Spleen (tissue), 11 donors: ENCODE measurements around the gene OAS1. TPM values are rescaled to one million over a fixed set of nuclear protein-coding genes. Genes with fewer than 3 reads are reported as not detected.

ENCODE experiments used
- DNase-seq: peaks from one replicate; pipeline ENCODE4 v3.0.0-alpha.2; 2020
- H3K27ac ChIP-seq, 8 donors: fragments of 200-600 bp; sonication (generic) in 7 of 8; 1 replicate in 4 of 8; 2 replicates in 4 of 8; pipeline versions ENCODE4 v1.5.0 to v1.8.0; 2016 to 2021; ENCODE audit warnings: inconsistent platforms in 4 of 8, mild to moderate bottlenecking in 4 of 8, moderate library complexity in 1 of 8
- H3K27me3 ChIP-seq, 7 donors: fragments of 200-600 bp; sonication (generic) in 6 of 7; replicated peaks in 1 of 7; 1 replicate in 4 of 7; 2 replicates in 3 of 7; pipeline versions ENCODE4 v1.5.0 to v1.8.0; 2016 to 2021; ENCODE audit warnings: inconsistent platforms in 3 of 7, mild to moderate bottlenecking in 1 of 7
- H3K36me3 ChIP-seq, 6 donors: fragments of 200-600 bp; sonication (generic) in 5 of 6; 1 replicate in 4 of 6; 2 replicates in 2 of 6; pipeline versions ENCODE4 v1.5.0 to v1.8.0; 2016 to 2021; ENCODE audit warnings: inconsistent platforms in 2 of 6
- H3K4me1 ChIP-seq, 6 donors: fragments of 200-600 bp; sonication (generic) in 5 of 6; 1 replicate in 3 of 6; 2 replicates in 3 of 6; pipeline versions ENCODE4 v1.5.0 to v1.8.0; 2016 to 2021; ENCODE audit warnings: inconsistent platforms in 3 of 6
- H3K4me3 ChIP-seq, 8 donors: fragments of 200-600 bp; sonication (generic) in 7 of 8; 1 replicate in 4 of 8; 2 replicates in 4 of 8; pipeline versions ENCODE4 v1.5.0 to v1.8.0; 2016 to 2021; ENCODE audit warnings: inconsistent platforms in 4 of 8, mild to moderate bottlenecking in 4 of 8, moderate library complexity in 2 of 8
- H3K9me3 ChIP-seq, 8 donors: fragments of 200-600 bp; sonication (generic) in 7 of 8; 1 replicate in 4 of 8; 2 replicates in 4 of 8; pipeline versions ENCODE4 v1.5.0 to v1.8.0; 2016 to 2021; ENCODE audit warnings: inconsistent platforms in 4 of 8
- POLR2A ChIP-seq, 3 donors: fragments of 450-650 bp; IDR thresholded peaks; one replicate each; pipeline ENCODE4 v1.5.1; 2017; ENCODE audit warnings: antibody characterized with exemption in 3 of 3, mild to moderate bottlenecking in 1 of 3
- POLR2AphosphoS5 ChIP-seq, 3 donors: sonication (generic); formaldehyde crosslinking; IDR thresholded peaks; one replicate each; pipeline ENCODE4 v1.5.1; 2017; ENCODE audit warnings: antibody characterized with exemption in 3 of 3
- WGBS, 5 donors: extraction: QIAGEN DNeasy Blood & Tissue Kit in 3 of 5; methylation state at CpG; one replicate each; pipeline versions ENCODE4 v1.1.5 to v1.1.7; 2013 to 2018; 5-methylcytosine and 5-hydroxymethylcytosine counted together
- intact Hi-C: fragments of 100-400 bp; cut with DNase I; formaldehyde crosslinking; loops from one replicate; pipeline ENCODE4 v1.15.0; 2023; ENCODE audit warnings: low total_unique reads
- polyA plus RNA-seq, 3 donors: library from polyadenylated mRNA; stranded (reverse); fragments of 200-250 nt; gene quantifications; one replicate each; pipeline ENCODE4 v1.2.1, GENCODE V29; 2013
- total RNA-seq, 7 donors: library from RNA; depleted of rRNA in 3 of 7; stranded (reverse); fragments of >200 nt in 3 of 7; fragmentation: NEBNext Ultra II Directional in 4 of 7; extraction: Animal tissue kit (Norgen Biotek cat#: 25700) in 4 of 7; gene quantifications; one replicate each; pipeline versions ENCODE4 v1.1.0 to v1.2.1, GENCODE V29; 2016 to 2021
- TF ChIP-seq, protein P1 (sequence below), 11 experiments: fragments of 200-600 bp in 7 of 11; fragments of 450-650 bp in 4 of 11; sonication (generic) in 4 of 11; IDR thresholded peaks in 8 of 11; conservative IDR thresholded peaks in 3 of 11; 1 replicate in 7 of 11; 2 replicates in 4 of 11; pipeline versions ENCODE4 v1.4.0 to v1.8.0; 2016 to 2021; ENCODE audit warnings: antibody characterized with exemption in 11 of 11, inconsistent platforms in 4 of 11, mild to moderate bottlenecking in 1 of 11
- donor health status: healthy with polysubstance abuse.
- donor health status: DM: no; HTN: no; CAD: no; lungs with moderate emphysema.
- donor health status: DM: no; HTN: no; CAD: no.
- donor health status: Bipolar disorder and iron deficiency.
- donor health status: healthy.
- donor health status: DM: no; HTN: no; CAD: no.
- donor health status: DM: yes; HTN: yes; CAD: no.

OAS1 gene
- total and polyA plus RNA-seq, 10 donors: 34.7 to 68.4 (median 54.9) TPM

DNA sequence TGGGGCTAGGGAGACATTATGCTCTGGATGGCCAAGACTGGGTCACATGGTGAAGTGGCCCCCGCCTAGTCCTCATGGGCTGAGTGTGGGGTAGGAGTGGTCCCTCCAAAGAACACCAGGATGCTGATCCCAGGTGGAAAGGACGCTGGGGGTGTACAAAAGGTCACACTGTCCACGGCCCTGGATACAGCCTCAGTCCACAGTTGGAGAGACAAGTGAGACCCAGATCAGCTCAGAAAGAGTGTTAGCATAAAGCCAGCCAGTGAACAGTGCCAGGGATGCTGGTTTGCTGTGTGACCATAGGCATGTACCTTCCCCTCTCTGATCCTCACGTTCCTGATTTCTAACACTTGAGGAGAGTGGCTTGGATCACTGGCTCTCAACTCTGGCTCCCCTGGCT is 58.2 kb downstream of the OAS1 start:
- Histone ChIP-seq H3K27ac (no peak overlapping the region), H3K4me3 (no peak overlapping the region), H3K27me3 (no peaks in the 10 kb centered on the region), H3K36me3 (peaks cover 3 to 100% (median 76%) of the 10 kb centered on the region in 6 donors), H3K4me1 (no peaks in the 10 kb centered on the region), H3K9me3 (no peaks in the 10 kb centered on the region)
- DNase-seq: no peak
- no peak for TF ChIP-seq POLR2AphosphoS5 (IDR thresholded peaks at IDR 0.05)
- TF ChIP-seq, protein P1, sequence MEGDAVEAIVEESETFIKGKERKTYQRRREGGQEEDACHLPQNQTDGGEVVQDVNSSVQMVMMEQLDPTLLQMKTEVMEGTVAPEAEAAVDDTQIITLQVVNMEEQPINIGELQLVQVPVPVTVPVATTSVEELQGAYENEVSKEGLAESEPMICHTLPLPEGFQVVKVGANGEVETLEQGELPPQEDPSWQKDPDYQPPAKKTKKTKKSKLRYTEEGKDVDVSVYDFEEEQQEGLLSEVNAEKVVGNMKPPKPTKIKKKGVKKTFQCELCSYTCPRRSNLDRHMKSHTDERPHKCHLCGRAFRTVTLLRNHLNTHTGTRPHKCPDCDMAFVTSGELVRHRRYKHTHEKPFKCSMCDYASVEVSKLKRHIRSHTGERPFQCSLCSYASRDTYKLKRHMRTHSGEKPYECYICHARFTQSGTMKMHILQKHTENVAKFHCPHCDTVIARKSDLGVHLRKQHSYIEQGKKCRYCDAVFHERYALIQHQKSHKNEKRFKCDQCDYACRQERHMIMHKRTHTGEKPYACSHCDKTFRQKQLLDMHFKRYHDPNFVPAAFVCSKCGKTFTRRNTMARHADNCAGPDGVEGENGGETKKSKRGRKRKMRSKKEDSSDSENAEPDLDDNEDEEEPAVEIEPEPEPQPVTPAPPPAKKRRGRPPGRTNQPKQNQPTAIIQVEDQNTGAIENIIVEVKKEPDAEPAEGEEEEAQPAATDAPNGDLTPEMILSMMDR (IDR thresholded peaks at IDR 0.05 in 8 of 11, conservative IDR thresholded peaks at IDR 0.05 in 3 of 11): no peak
- no peak for TF ChIP-seq POLR2A (IDR thresholded peaks at IDR 0.05)
- WGBS, 5 donors: 86 to 95% (median 92%) methylated on average over 4 of the region's 4 CpGs
- intact Hi-C loops: no loop called here

DNA sequence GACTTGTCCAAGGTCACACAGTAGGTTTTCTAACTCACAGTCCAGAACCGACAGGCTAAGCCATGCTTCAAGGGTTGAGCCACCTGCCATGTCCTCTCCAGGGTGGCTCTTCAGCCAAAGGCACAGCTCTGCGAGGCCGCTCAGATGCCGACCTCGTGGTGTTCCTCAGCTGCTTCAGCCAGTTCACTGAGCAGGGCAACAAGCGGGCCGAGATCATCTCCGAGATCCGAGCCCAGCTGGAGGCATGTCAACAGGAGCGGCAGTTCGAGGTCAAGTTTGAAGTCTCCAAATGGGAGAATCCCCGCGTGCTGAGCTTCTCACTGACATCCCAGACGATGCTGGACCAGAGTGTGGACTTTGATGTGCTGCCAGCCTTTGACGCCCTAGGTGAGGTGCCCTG is 58.9 kb downstream of the OAS1 start:
- intact Hi-C loops: no loop called here
- DNase-seq: no peak
- TF ChIP-seq POLR2AphosphoS5 (IDR thresholded peaks at IDR 0.05) (no peak), POLR2A (IDR thresholded peaks at IDR 0.05) (no peak)
- TF ChIP-seq, protein P1 (IDR thresholded peaks at IDR 0.05 in 8 of 11, conservative IDR thresholded peaks at IDR 0.05 in 3 of 11): no peak
- WGBS, 5 donors: 84 to 94% (median 91%) methylated on average over 9 to 15 of the region's 15 CpGs
- Histone ChIP-seq H3K4me1 (peaks cover 0 to under 1% (median 0%) of the 10 kb centered on the region in 6 donors), H3K36me3 (peaks cover 3 to 100% (median 82%) of the 10 kb centered on the region in 6 donors), H3K27me3 (no peaks in the 10 kb centered on the region), H3K4me3 (no peak overlapping the region), H3K27ac (no peak overlapping the region), H3K9me3 (no peaks in the 10 kb centered on the region)

- Histone ChIP-seq H3K4me1 (peaks cover 0 to 14% (median 5%) of the 10 kb centered on the region in 6 donors), H3K27ac (no peak overlapping the region), H3K4me3 (no peak overlapping the region), H3K27me3 (no peaks in the 10 kb centered on the region), H3K9me3 (no peaks in the 10 kb centered on the region), H3K36me3 (peaks cover 3 to 97% (median 67%) of the 10 kb centered on the region in 6 donors)
- TF ChIP-seq, protein P1 (IDR thresholded peaks at IDR 0.05 in 8 of 11, conservative IDR thresholded peaks at IDR 0.05 in 3 of 11): no peak
- TF ChIP-seq POLR2AphosphoS5 (IDR thresholded peaks at IDR 0.05): no peak
- TF ChIP-seq POLR2A (IDR thresholded peaks at IDR 0.05): no peak
- WGBS, 5 donors: 93 to 99% (median 96%) methylated on average over 9 of the region's 9 CpGs
- no peak for DNase-seq
- intact Hi-C loops: no loop called here
These were observed 60.5 kb downstream of the OAS1 start for GRCh38 chr12:112967306-112967705.

- TF ChIP-seq POLR2A (IDR thresholded peaks at IDR 0.05): no peak
- TF ChIP-seq POLR2AphosphoS5 (IDR thresholded peaks at IDR 0.05): no peak
- TF ChIP-seq, protein P1 (IDR thresholded peaks at IDR 0.05 in 8 of 11, conservative IDR thresholded peaks at IDR 0.05 in 3 of 11): no peak
- H3K27me3 ChIP-seq: no peaks in the 10 kb centered on the region
- no peak for DNase-seq
- WGBS, 5 donors: 92 to 97% (median 96%) methylated on average over 7 of the region's 7 CpGs
- intact Hi-C loops: no loop called here
- no peaks in the 10 kb centered on the region for H3K9me3 ChIP-seq
- H3K36me3 ChIP-seq: peaks cover 3 to 92% (median 62%) of the 10 kb centered on the region in 6 donors
- H3K4me3 ChIP-seq: no peak overlapping the region
- no peak overlapping the region for H3K27ac ChIP-seq
- peaks cover 0 to 14% (median 5%) of the 10 kb centered on the region in 6 donors for H3K4me1 ChIP-seq
These were observed 61.1 kb downstream of the OAS1 start for GRCh38 chr12:112967858-112968257.

Other genes starting within 250 kb of the OAS1 start
- gene RPH3A, start 115.2 kb upstream of the OAS1 start, total RNA-seq: 1 to 10 TPM in 4 of 7 donors, under 1 TPM in 3; 0.43 to 4.4 (median 1.1) TPM
- under 1 TPM; 0.03 to 0.29 (median 0.04) TPM for gene RPH3A, start 115.2 kb upstream of the OAS1 start, polyA plus RNA-seq
- 10 to 100 TPM; 26.9 to 54.5 (median 37.3) TPM for gene OAS3, start 31.5 kb downstream of the OAS1 start, total RNA-seq
- 10 to 100 TPM in 1 of 3 donors, 1 to 10 TPM in 2; 5.0 to 14.7 (median 5.5) TPM for gene OAS3, start 31.5 kb downstream of the OAS1 start, polyA plus RNA-seq
- gene OAS2, start 71.6 kb downstream of the OAS1 start, total RNA-seq: 10 to 100 TPM; 37.9 to 71.4 (median 48.7) TPM
- 10 to 100 TPM; 21.0 to 32.1 (median 25.6) TPM for gene OAS2, start 71.6 kb downstream of the OAS1 start, polyA plus RNA-seq
- gene DTX1, start 149.8 kb downstream of the OAS1 start, total RNA-seq: 100 to 1,000 TPM in 2 of 7 donors, 10 to 100 TPM in 5; 54.6 to 141 (median 76.1) TPM
- gene DTX1, start 149.8 kb downstream of the OAS1 start, polyA plus RNA-seq: 100 to 1,000 TPM in 1 of 3 donors, 10 to 100 TPM in 2; 53.4 to 102 (median 96.7) TPM
- 1 to 10 TPM in 1 of 7 donors, under 1 TPM in 4, not detected in 2; 0.13 to 1.7 (median 0.57) TPM for gene RASAL1, start 228.8 kb downstream of the OAS1 start, total RNA-seq
- 1 to 10 TPM in 1 of 3 donors, under 1 TPM in 2; 0.58 to 1.1 (median 0.91) TPM for gene RASAL1, start 228.8 kb downstream of the OAS1 start, polyA plus RNA-seq
- gene CFAP73, start 242.8 kb downstream of the OAS1 start, total RNA-seq: not detected
- gene CFAP73, start 242.8 kb downstream of the OAS1 start, polyA plus RNA-seq: under 1 TPM; 0.64 to 0.71 (median 0.70) TPM